Jurkat, Clone E6-1 (cell line): ENCODE data around the gene SLN.

Source experiments
- DNase-seq: peaks from one replicate; pipeline ENCODE4 v3.0.0-alpha.2; 2011; ENCODE audit warnings: low read depth, low spot score
- H3K4me3 ChIP-seq: 2 replicates; pipeline ENCODE4 v1.5.1; 2011; ENCODE audit warnings: mild to moderate bottlenecking, low read length, control low read depth, moderate library complexity

The SLN gene

DNA sequence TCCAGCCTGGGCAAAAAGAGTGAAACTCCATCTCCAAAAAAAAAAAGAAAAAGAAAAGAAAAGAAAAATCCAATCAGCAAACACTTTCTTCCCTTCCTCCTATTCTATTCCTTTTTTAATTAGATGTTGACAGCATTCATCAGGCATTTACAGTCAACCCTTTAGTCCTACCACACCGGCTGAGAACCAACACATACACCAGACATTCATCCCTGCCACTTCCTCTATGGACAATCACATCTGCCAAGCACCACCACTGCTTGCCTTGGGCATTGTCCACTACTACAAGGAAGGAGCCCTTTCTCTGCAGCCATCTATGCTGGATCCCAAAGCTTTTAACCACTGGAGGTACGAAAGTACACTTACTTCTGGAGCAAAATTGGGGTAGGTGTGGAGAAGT, 9.4 kb upstream of the SLN start:
- no peak for DNase-seq
- no peak overlapping the region for H3K4me3 ChIP-seq

DNA sequence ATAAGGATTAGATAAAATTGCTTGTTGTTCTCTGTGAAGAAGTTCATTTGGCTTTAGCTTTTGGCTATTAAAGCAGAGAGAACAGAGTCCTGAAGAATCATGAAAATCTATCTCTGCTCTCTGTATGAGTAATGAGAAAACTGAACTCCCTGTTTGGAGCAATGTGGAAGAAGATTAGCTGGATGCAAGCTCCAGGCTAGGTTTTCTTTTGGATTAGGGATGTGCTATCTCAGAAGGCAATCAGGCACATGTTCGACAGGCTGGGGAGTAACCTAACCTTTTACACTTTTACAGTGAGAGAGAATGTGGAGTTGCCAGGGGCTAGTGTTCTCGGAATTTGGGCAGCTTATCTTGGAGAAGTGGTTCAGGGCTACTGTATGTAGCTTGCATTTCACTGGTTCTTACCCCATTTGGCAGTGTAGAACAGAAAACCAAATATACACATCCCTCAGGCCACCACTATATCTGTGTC, 8.5 kb upstream of the SLN start:
- no peak for DNase-seq
- no peak overlapping the region for H3K4me3 ChIP-seq

DNA sequence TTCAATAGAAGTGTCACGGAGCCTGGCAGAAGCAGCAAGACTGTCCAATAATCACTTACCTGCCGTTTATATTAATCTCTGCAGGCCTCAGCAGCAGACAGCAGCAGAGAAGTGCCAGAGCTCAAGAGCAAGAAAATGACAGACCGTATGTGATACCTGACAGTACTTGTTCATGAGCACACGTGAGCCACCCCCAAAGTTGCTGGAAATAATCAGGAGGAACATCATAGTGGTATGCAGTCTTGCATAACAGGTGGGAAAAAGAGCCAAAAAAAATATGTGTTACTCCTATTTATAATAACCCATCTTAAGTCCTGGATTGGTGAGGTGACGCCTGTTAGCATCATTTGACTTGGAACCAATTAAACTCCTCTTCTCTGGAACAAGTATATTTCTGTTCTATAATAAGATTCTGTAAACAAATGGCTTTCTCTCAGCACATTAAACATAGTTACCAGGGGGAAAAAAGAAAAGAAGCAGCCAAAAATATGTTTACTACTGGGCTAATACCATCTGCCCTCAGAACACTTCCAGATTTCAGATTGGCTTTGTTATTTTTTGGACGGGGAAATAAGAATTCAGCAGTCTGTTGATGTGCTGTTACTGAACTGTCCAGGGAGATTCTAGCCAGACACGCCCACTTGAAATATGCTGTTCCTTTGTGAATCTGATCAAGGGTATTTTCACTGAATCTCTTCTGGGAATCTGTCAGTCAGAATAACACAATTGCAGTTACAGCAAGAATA, 7.9 kb upstream of the SLN start:
- DNase-seq, result no peak

DNA sequence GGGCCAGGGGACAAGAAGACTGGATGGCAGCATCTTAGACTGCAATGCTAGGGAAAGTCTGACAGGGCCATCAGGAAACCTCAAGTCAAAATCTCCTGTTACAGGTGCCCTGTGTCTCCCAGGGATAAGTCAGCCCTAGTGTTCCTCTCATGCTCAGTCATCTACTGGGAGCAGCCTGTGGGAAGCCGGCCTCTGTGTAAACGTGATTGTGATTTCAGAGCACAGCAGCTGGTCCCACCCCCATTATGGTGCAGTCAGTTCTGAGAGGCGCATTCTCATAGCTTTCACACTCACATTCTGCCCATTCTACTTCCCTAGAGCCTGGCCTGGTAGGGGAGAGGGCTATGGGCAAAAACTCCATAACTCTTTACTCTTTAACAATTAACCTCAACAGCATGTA, 7.2 kb upstream of the SLN start:
- no peak for DNase-seq

More for the DNA sequence above, 7.9 kb upstream of the SLN start:
- H3K4me3 ChIP-seq, result no peak overlapping the region

DNA sequence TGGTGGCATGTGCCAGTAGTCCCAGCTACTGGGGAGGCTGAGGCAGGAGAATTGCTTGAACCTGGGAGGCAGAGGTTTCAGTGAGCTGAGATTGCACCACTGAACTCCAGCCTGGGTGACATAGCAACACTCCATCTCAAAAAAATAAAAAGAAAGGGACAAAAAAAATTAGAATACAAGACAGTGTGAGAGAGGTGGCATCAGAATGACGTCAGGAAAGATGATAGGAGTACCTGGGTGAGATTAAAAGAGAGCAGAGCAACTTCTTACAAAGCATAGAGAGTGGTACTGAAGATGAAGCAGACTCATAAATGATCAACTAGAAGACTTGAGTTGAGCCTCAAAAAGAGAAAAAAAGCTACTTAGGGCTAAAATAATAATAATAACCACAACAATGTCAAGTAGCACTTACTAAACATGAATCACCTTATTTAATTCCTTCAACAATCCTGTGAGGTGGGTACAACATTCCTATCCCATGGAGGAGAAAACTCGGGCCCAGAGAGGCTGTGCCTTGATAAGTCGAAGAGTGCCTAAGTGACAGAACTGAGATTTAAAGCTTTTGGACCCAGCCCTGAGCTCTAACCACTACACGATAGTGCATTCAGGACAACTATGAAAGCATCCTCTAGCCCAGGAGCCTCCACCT, 5.2 kb upstream of the SLN start:
- H3K4me3 ChIP-seq, result no peak overlapping the region
- DNase-seq, result no peak

More for the DNA sequence above, 7.2 kb upstream of the SLN start:
- H3K4me3 ChIP-seq, result no peak overlapping the region

DNA sequence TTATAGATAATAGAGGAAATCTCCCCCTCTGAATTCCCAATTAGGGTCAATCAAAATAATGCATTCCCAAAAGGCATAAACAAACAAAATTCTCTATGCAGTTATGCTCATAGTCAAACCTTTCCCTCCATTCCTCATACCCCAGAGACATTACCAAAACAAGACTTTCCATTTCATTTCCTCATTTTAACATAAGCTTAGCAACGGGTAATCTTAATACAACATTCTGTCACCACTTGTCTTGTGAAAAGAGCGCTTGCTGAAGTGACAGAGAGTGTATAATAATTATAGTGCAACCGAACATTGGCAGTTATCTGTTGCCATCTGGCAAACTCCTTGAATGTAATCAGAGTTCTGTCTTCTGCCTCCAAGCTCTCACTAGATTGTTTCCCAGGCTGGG, 1.2 kb upstream of the SLN start:
- no peak for DNase-seq
- no peak overlapping the region for H3K4me3 ChIP-seq

DNA sequence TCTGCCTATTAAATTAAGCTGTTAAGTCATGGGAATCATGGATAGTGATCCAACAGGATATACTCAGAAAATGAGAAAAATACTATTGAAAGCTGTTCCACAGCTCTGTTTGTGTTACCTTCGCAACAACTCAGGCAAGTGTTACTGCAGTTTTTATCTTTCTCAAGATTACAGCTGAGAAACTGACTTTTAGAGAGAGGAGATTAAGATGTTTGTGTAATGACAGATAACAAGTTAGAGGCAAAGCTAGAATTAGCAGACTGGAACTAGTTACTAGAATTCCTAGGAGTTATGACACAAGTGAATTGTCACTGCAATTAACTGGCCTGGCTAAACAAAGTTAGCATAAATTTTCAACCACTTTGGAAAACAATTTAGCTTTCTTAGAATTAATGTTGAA, 1.6 kb downstream of the SLN start:
- DNase-seq, result no peak
- no peak overlapping the region for H3K4me3 ChIP-seq

DNA sequence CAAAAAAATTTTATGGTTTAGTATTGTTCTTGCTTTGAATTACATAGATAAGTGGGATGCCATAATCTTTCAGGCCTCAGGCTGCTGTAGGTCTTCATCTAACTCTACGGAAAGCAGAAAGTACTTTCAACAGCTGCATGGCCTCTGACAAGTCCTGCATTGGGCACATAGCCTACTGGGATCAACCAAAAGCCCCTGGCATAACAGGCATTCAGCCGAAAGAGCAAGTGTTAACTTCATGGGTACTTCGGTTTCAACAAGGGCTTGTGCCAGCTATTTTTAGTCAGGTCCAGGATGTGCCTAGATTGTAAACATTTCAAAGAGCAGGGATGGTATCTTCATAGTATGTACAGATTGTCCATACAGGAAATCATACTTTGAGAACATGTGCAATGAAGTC, 3.1 kb downstream of the SLN start:
- H3K4me3 ChIP-seq, result no peak overlapping the region
- no peak for DNase-seq

DNA sequence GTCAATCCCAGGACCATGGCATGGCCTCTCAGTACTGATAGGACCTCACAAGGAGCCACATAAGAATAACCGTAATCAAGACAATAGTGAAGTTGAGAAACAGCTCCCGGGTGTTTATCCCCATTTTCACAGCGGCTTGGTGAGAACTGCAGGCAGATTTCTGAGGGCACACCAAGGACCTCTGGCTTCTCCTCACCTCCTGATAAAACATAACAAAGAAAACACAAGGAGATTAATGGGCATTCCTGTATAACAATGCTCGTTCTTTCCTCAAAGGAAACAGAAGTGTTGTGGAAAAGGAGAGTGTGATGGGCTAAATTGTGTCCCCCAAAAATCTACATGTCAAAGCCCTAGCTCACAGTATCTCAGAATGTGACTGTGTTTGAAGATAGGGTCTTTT, 4.0 kb downstream of the SLN start:
- H3K4me3 ChIP-seq, result no peak overlapping the region
- no peak for DNase-seq

DNA sequence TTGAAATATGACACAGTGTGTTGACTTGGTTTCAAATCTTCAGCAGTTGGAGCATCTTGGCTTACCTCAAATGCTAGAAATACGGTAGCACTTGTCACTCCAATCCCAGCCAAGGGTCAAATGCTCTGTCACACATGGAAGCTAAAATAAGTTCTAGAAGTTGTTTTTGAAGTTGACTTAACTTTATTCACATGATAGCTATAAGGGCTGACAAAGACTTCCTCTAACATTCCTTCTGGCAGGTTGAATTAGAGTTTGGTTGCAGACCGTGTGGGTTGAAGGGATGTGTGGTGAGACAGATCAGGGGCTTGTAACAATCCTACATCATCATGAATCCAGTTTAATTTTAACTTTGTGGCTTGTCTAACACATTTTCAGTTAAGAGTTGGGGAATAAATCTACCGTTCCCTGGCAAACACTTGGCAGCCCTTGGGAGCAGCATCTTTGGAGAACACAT, 4.6 kb downstream of the SLN start:
- DNase-seq, result no peak
- H3K4me3 ChIP-seq, result no peak overlapping the region

DNA sequence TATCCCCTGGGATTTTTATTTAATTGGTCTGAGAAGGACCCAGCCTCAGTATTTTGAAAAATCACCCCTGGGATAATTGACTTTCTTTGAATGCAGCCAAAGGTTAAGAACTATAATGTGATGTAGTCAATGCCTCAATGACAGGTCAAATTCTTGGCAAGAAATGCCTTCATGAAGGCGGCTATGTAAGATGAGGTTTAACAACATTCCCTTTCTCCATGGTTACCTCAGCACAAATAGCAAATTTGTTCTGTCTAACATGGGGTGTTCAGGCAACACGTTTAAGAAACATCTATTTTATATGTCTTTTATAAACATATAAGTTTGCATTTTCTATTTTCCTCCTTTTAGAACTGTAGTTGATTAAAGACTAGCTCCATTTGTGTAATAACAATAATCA, 5.3 kb downstream of the SLN start:
- DNase-seq, result no peak
- no peak overlapping the region for H3K4me3 ChIP-seq

DNA sequence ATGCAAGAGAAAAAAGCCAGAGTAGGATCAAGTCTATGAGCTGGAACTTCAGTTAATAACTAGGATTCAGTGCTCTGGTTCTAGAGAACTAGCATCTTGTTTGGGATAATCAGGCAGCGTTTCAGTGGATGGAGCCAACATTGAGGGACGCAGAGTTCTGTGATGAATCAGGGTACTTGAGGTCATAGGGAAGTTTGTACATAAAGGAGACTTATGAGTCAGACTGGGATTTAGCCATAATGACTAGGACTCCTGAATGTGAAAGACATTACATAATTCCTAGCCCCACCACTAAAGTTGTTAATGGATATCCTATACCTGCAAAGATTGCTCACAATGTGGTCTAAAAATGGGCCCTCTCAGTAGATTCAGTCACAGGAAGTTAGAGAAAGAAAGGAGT, 6.8 kb downstream of the SLN start:
- H3K4me3 ChIP-seq, result no peak overlapping the region
- DNase-seq, result no peak

DNA sequence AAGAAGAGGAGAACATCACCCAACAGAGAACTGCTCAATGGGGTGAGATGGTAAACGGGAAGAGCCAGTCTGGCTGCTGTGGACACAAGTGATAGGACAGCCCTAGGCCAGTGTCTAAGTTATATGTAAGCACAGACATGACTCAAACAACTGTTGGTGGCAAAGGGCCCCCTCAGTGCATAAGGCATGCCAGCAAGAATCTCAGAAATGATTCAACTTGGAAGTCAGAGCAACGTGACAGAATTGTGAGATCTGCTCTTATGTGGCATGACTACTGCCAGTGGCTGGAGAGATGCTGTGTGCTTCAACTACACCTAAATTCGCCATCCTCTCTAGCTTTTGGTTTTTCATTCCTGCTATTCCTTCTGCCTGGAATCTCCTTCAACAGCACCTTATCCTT, 7.4 kb downstream of the SLN start:
- no peak overlapping the region for H3K4me3 ChIP-seq
- no peak for DNase-seq

DNA sequence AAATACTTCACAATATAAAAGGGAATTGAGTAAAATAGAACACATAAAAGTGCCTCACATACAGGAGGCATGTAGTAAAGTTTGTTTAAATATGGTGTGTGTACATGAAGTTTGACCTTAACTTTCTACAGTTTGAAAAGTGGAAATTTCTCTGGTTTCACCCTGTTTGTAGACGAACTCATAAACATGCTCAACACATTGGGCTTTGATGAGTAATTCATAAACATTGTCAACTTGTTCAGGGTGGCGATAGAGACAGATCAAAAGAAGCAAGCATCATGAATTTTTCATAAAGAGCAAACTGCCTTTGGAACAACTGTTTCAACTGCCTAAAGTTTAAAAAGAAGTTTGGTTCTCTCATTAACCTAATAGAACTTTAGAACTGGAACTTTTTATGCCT, 9.1 kb downstream of the SLN start:
- no peak for DNase-seq
- no peak overlapping the region for H3K4me3 ChIP-seq

DNA sequence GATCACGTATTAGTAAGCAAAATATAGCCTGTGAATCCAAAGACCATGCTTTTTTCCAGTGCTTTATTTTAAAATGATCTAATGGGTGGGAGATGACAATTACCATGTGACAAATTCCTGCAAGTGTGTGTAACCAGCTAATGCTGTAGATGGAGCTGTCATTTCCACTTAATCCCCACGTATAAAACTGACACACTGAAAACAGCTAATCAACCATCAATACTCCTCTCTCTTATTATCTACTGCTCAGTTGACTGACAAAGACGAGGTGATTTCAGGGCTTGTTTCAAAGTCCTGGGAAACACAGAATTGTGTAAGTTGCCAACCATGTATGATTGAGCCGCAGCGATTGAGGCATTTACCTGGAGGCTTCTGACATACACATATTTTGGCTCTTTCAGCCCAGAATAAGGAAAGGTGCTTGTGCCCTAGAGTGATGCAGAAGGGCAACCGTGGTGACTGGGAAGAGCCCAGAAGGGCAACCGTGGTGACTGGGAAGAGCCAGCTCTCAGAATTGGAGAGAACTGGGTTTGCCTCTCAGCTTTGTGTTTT, 9.7 kb downstream of the SLN start:
- DNase-seq, result no peak
- H3K4me3 ChIP-seq, result no peak overlapping the region

DNA sequence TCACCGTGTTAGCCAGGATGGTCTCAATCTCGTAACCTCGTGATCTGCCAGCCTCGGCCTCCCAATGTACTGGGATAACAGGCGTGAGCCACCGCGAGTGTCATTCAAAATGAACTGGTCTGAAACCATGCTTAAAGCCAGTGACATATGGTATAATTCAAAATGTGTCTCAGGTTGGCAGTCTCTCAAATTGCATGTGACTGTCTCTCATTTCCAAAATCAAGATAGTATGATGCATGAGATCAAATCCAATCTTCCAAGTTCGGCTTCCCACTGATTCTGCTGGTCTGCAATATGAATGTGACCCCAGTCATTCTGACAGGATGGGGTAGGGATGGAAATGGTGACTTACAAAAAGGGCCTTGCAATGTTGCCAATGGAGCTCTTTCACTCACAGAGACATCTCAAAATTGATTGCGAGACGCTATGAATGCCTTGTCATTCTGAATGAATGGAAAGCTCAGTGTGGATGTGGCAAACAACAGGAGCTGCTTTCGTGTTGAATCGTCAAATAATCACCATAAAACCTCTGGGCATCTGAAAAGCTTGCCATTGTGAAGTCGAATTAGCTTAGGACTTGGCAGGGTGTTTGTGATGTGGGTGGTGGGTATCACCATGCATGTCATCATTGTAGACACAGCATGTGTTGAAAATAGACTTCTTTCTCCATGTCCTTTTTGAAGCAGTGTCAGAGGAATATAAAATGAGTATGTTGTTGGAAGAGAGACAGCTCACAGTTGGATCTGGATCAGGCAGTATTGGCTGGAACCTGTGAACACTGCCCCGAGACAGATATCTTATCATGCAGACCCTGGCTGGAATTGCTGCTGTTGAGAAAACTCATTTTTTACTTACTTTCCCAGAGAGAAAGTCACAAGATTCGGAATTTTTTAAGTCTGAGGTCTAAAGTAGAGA, 12.2 kb downstream of the SLN start:
- no peak overlapping the region for H3K4me3 ChIP-seq
- no peak for DNase-seq

DNA sequence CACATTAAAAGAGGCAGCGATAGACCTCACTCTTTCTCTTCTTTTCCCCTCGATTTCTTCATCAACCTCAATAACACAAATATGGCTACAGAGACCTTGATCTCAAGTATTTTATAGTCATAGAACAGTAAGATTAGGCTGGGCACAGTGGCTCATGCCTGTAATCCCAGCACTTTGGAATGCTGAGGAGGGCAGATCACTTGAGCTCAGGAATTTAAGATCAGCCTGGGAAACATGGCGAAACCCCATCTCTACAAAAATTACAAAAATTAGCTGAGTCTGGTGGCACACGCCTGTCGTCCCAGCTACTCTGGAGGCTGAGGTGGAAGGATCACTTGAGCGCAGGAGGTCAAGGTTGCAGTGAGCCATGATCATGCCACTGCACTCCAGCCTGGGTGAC, 14.6 kb downstream of the SLN start:
- H3K4me3 ChIP-seq, result no peak overlapping the region
- DNase-seq, result no peak

DNA sequence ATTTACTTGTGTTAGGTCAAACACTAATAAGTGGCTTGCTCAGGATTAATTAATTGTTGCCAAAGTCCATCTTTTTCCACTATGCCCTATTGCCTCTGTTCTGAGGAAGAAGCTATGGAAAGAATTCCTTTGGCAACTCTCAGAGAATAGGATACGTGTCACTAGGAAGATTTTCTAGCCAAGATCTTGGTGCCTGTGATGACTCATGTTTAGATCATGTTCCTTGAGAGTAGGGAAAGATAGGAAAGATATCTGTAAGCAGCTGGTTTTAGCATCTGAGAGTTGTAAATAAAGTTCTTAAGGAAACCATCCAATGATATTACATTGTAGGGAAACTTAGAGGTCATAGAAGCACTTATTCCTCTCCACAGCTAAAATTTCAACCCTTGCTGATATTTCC, 15.7 kb downstream of the SLN start:
- no peak for DNase-seq
- no peak overlapping the region for H3K4me3 ChIP-seq

DNA sequence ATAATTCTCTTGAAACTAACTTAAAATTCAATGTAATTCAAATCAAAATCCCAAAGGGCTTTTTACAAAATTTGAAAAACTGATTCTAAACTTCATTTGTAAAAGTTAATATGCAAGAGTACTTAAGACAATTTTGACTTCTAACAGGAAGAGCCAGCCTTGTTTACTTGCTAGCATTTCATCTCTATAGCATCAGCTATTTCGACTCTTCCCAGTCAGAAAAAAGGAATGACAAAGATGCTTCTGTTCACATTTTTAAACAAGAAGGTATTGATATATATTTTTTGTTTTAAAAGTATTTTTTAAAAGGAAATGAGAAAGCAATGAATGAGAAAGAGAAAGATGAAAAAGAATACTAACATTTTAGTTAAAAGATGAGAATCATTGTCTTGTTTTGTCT, 16.4 kb downstream of the SLN start:
- no peak overlapping the region for H3K4me3 ChIP-seq
- no peak for DNase-seq
